ENCODE results near the gene STX17.
"Not testable (repeated sequence)": the region's sequence is repeated elsewhere in the genome, so short reads cannot be mapped to it uniquely, and the experiment has no call there.

The STX17 gene

DNA sequence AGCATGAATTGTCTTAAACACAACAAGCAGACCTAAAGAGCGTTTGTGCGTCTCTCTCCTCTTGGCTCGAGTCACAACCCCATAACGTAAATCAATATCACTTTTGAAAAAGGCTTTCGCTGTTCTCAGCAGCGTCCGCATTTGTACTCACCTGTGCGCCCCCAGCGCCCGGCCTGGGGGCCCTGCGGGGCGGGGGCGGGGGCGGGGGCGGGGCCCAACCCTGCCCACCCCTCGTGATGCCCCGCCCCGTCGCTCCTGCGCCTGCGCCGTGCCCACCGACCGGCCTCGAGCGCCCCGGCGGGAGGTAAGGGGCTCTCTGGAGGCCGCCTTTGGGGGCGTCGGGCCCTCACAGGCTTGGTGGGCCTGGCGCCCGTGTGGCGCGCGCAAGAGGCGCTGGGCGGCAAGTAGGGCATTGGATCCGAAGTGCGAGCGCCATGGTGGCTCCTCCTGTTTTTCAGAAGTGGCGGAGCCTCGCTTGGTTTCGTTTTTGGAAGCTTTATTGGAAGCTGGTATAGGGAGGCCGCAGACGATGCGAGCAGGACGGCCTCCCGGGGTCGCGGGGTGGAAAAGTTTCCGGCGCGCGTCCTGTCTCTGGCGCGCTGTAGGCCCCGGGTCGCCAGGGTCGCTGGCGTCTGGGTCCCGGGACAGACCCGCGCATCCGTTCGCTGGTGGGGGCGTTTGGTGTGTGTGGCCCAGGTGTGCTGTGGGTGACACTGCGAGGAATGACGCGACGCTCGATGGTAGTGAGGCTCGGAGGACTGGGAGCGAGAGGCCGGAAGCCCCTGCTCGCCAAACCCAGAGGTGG, at the start of gene STX17:
TSS of gene STX17 (plus strand) at position 252 of the 805 bp plus-strand sequence. CDS start 8,586 bp downstream, outside the sequence.
- Histone ChIP-seq H3K79me2 (peaks cover 4% of the 10 kb centered on the region), H3K27ac (peak within 1 kb of the TSS; percentile 86), H3K9me3 (ENCODE audit: control insufficient read depth, low read length) (no peaks in the 10 kb centered on the region), H2AFZ (peak within 1 kb of the TSS; percentile 94), H3K4me1 (no peaks in the 10 kb centered on the region), H3K27me3 (ENCODE audit: control insufficient read depth, insufficient read depth, low read length) (no peaks in the 10 kb centered on the region), H3K36me3 (ENCODE audit: control insufficient read depth, insufficient read depth, low read length) (no peaks in the 10 kb centered on the region), H3K9ac (peak within 1 kb of the TSS; percentile 57), H3K4me3 (ENCODE audit: low read depth, low read length) (peak within 1 kb of the TSS; percentile 98), H3K4me2 (ENCODE audit: low read length) (peak within 1 kb of the TSS; percentile 94)
- TF ChIP-seq, protein P1, sequence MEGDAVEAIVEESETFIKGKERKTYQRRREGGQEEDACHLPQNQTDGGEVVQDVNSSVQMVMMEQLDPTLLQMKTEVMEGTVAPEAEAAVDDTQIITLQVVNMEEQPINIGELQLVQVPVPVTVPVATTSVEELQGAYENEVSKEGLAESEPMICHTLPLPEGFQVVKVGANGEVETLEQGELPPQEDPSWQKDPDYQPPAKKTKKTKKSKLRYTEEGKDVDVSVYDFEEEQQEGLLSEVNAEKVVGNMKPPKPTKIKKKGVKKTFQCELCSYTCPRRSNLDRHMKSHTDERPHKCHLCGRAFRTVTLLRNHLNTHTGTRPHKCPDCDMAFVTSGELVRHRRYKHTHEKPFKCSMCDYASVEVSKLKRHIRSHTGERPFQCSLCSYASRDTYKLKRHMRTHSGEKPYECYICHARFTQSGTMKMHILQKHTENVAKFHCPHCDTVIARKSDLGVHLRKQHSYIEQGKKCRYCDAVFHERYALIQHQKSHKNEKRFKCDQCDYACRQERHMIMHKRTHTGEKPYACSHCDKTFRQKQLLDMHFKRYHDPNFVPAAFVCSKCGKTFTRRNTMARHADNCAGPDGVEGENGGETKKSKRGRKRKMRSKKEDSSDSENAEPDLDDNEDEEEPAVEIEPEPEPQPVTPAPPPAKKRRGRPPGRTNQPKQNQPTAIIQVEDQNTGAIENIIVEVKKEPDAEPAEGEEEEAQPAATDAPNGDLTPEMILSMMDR (IDR thresholded peaks at IDR 0.05): no peak

DNA sequence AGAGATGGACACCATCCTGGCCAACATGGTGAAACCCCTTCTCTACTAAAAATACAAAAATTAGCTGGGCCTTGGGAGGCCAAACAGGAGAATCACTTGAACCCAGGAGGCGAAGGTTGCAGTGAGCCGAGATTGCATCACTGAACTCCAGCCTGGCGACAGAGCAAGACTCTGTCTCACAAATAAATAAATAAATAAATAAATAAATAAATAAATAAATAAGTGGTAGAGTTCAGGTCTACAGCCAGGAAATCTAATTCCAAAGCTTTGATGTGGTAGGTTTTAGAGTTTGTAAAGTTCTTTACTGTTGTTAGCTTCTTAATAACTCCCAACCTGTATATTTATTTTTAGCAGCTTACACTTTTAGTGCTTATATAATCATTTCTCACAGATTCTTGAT, 48.9 kb upstream of the STX17 start:
- not testable (repeated sequence) for H2AFZ ChIP-seq; H3K27me3 ChIP-seq (ENCODE audit: control insufficient read depth, insufficient read depth, low read length); H3K4me3 ChIP-seq (ENCODE audit: low read depth, low read length); H3K4me2 ChIP-seq (ENCODE audit: low read length); H3K36me3 ChIP-seq (ENCODE audit: control insufficient read depth, insufficient read depth, low read length); H3K9me3 ChIP-seq (ENCODE audit: control insufficient read depth, low read length); H3K4me1 ChIP-seq; H3K9ac ChIP-seq; H3K27ac ChIP-seq; H3K79me2 ChIP-seq

DNA sequence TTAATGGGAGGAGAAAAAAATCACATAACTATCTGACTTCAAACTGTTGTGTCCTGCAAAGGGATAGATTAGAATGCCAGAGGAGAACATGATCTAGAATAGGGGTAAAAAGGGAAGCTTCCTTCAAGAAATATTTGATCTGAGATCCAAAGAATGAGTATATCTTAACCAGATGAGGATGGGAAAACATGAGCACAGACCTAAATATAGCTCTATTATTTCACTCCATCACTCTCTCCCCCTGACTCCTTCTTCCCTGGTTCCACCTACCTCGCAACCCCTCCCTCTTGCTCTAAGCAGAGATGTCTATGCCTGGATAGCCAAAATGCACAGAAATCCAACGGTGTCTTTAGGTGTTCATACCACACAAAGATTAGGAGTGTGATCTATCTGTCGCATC, 48.4 kb upstream of the STX17 start:
- Histone ChIP-seq H3K9ac (no peak overlapping the region), H3K36me3 (ENCODE audit: control insufficient read depth, insufficient read depth, low read length) (no peaks in the 10 kb centered on the region), H3K79me2 (no peaks in the 10 kb centered on the region), H2AFZ (no peak overlapping the region), H3K27me3 (ENCODE audit: control insufficient read depth, insufficient read depth, low read length) (no peaks in the 10 kb centered on the region), H3K4me2 (ENCODE audit: low read length) (no peak overlapping the region), H3K27ac (no peak overlapping the region), H3K9me3 (ENCODE audit: control insufficient read depth, low read length) (no peaks in the 10 kb centered on the region), H3K4me1 (no peaks in the 10 kb centered on the region), H3K4me3 (ENCODE audit: low read depth, low read length) (no peak overlapping the region)
- TF ChIP-seq, protein P1 (IDR thresholded peaks at IDR 0.05): no peak

DNA sequence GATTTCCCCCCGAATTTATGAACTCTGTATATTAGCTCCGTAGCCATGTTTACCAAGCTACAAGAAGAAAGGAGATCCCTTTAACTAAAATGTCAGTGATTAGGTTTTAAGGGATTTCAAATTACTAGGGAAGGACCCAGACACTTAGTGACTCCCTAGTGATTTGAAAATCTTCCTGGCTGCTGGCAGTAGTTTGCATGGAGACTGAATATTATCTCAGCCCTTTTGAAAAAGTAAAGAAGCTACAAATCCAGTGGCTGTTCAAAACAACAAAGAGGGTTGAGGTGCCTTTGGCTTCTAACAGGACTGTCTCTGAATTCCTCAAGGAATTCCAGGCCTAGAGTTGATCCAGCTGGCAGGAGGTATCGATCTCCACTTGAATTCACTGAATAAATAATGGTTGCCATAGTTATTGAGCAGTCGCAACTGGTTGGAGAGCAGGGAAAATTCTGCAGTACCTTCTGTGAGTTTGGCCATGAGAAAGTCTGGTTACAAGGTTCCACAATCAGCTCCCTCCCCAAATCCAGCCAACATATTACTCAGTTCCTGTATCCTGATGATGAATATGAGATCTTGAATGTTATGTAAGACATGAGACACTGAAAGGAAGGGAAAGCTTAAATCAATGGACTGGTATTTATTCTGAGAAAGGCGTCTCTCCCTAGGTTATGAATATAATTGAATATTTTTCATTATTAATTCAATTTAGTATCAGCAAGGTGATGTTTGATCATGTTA, 47.0 kb upstream of the STX17 start:
- Histone ChIP-seq H3K36me3 (ENCODE audit: control insufficient read depth, insufficient read depth, low read length) (no peaks in the 10 kb centered on the region), H3K9me3 (ENCODE audit: control insufficient read depth, low read length) (no peaks in the 10 kb centered on the region), H3K9ac (no peak overlapping the region), H3K4me3 (ENCODE audit: low read depth, low read length) (no peak overlapping the region), H3K27ac (no peak overlapping the region), H3K27me3 (ENCODE audit: control insufficient read depth, insufficient read depth, low read length) (no peaks in the 10 kb centered on the region), H3K79me2 (no peaks in the 10 kb centered on the region), H3K4me2 (ENCODE audit: low read length) (no peak overlapping the region), H3K4me1 (no peaks in the 10 kb centered on the region), H2AFZ (no peak overlapping the region)
- TF ChIP-seq, protein P1 (IDR thresholded peaks at IDR 0.05): no peak

DNA sequence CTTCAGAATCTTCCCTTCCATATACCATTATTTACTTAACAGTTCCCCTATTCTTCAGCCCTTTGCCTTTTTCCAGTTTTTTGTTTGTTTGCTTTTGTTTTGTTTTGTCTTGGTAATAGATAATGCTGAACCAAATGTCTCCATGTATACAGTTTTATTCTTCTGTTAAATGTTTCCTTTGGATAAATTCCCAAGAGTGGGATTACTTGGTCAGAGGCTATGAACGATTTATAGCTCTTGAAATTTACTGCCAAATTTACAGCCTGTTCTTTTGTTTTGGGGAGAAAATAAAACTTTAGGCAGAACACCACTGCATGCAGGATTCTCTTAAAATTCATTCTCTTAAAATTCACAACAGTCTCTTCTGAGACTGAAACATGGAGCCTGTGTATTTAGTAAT, 46.2 kb upstream of the STX17 start:
- TF ChIP-seq, protein P1 (IDR thresholded peaks at IDR 0.05): no peak
- Histone ChIP-seq H2AFZ (no peak overlapping the region), H3K9ac (no peak overlapping the region), H3K4me1 (no peaks in the 10 kb centered on the region), H3K36me3 (ENCODE audit: control insufficient read depth, insufficient read depth, low read length) (no peaks in the 10 kb centered on the region), H3K9me3 (ENCODE audit: control insufficient read depth, low read length) (no peaks in the 10 kb centered on the region), H3K79me2 (no peaks in the 10 kb centered on the region), H3K4me2 (ENCODE audit: low read length) (no peak overlapping the region), H3K27me3 (ENCODE audit: control insufficient read depth, insufficient read depth, low read length) (no peaks in the 10 kb centered on the region), H3K4me3 (ENCODE audit: low read depth, low read length) (no peak overlapping the region), H3K27ac (no peak overlapping the region)
